GM13977 (cell line): ENCODE data around the gene ZBTB7B.

Source experiments
- DNase-seq: peaks from one replicate; pipeline ENCODE4 v3.0.0; 2012; ENCODE audit warnings: low spot score
- CTCF ChIP-seq: IDR thresholded peaks from 2 replicates; pipeline ENCODE4 v1.5.1; 2012; ENCODE audit warnings: mild to moderate bottlenecking, control low read depth; ENCODE audit not compliant: insufficient read depth; ENCODE audit errors: extremely low read depth, missing control alignments
- in situ Hi-C: fragments of 300-500 bp; cut with MboI; formaldehyde crosslinking; loops from one replicate; pipeline ENCODE4 v1.12.0; 2022; ENCODE audit warnings: low sequenced_read_pairs, low pct_unique_long_range_greater_than_20kb, mixed read lengths, inconsistent platforms; ENCODE audit not compliant: unreplicated experiment

Gene ZBTB7B

DNA sequence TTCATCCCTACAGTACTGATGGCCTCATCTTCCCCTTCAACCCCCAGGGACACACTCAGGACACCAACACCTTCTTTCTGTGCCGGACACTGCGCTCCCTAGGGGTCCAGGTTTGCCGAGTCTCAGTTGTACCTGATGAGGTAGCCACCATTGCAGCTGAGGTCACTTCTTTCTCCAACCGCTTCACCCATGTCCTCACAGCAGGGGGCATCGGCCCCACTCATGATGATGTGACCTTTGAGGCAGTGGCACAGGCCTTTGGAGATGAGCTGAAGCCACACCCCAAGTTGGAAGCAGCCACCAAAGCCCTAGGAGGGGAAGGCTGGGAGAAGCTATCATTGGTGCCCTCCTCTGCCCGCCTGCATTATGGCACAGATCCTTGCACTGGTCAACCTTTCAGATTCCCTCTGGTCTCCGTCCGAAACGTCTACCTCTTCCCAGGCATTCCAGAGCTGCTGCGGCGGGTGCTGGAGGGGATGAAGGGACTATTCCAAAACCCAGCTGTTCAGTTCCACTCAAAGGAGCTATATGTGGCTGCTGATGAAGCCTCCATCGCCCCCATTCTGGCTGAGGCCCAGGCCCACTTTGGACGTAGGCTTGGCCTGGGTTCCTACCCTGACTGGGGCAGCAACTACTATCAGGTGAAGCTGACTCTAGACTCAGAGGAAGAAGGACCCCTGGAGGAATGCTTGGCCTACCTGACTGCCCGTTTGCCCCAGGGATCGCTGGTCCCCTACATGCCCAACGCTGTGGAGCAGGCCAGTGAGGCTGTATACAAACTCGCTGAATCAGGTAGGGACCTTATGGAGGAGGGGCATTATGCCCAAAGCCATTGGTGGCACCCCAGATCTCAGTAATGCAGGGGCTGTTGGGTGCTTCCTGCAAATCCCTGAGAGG is 14.3 kb upstream of the ZBTB7B start:
- no peak for DNase-seq
- in situ Hi-C loops = no loop called here

GRCh38 chr1:154989195-154989860 is 13.3 kb upstream of the ZBTB7B start:
- DNase-seq = no peak
- in situ Hi-C loops = no loop called here
- no peak for TF ChIP-seq CTCF

More for the DNA sequence above, 14.3 kb upstream of the ZBTB7B start:
- peak; percentile 10 for TF ChIP-seq CTCF

DNA sequence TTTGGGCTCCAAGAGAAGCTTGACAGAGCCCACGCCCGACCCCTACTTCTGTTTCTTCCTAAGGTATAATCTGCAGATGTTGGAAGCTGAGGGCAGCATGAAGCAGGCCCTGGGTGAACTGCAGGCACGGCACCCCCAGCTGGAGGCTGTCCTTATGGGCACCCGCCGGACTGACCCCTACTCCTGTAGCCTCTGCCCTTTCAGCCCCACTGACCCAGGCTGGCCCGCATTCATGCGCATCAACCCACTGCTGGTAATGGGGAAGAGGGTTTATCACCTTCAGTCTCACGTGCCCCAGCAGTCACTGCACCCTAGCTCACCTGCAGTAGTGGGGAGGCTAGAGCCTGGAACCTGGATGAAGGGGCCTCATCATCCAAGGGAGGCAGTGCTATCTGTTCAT is 12.3 kb upstream of the ZBTB7B start:
- in situ Hi-C loops = no loop called here
- no peak for TF ChIP-seq CTCF
- DNase-seq = no peak

GRCh38 chr1:154992721-154993571 is 9.7 kb upstream of the ZBTB7B start:
- DNase-seq = no peak
- in situ Hi-C loops = no loop called here
- TF ChIP-seq CTCF = peak; percentile 12

DNA sequence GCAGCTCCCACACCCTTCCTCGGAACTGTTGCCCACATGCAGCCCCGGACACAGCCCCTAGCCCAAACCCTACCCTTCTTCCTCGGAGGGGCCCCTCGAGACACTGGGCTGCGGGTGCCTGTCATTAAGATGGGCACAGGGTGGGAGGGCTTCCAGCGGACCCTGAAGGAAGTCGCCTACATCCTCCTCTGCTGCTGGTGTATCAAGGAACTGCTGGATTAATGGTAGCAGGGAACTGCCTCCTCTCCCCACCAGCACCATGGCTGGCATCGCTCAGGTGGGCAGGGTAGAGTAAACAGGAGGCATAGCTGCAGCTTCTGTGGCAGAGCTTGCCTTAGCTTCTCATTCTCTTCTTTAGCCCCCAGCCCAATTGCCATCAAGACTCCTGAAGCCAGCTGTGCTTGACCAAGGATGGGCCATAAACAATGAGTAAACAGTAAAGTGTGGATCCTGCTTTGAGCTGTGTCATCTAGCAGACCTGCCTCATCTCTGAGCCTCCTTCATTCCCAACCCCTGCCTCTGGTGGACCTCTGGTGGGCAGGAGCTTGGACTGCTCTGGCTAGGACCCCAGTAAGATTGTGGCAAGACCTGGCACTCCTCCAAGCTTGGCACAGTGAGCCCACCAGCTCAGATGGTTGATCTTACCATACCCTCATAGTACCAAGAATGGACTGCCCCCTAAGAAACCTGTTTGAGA is 8.9 kb upstream of the ZBTB7B start, which contains the start of gene LENEP:
Gene LENEP (plus strand): TSS at position 15 of the 697 bp plus-strand sequence. CDS start 22 bp downstream, at position 37.
- no peak for DNase-seq
- in situ Hi-C loops = no loop called here
- no peak for TF ChIP-seq CTCF

- DNase-seq = no peak
- no peak for TF ChIP-seq CTCF
- in situ Hi-C loops = no loop called here
Observed at GRCh38 chr1:154994269-154994587, 8.4 kb upstream of the ZBTB7B start.
